ENCODE data around the gene NIF3L1. TPM values are rescaled to one million over a fixed set of nuclear protein-coding genes. Genes with fewer than 3 reads are reported as not detected.

NIF3L1 gene
- total and polyA plus RNA-seq, 2 of the 13 experiments (the other 11 are each of a cell fraction or from before 2014, with no cell fraction given) = 67.9 to 75.2 TPM

DNA sequence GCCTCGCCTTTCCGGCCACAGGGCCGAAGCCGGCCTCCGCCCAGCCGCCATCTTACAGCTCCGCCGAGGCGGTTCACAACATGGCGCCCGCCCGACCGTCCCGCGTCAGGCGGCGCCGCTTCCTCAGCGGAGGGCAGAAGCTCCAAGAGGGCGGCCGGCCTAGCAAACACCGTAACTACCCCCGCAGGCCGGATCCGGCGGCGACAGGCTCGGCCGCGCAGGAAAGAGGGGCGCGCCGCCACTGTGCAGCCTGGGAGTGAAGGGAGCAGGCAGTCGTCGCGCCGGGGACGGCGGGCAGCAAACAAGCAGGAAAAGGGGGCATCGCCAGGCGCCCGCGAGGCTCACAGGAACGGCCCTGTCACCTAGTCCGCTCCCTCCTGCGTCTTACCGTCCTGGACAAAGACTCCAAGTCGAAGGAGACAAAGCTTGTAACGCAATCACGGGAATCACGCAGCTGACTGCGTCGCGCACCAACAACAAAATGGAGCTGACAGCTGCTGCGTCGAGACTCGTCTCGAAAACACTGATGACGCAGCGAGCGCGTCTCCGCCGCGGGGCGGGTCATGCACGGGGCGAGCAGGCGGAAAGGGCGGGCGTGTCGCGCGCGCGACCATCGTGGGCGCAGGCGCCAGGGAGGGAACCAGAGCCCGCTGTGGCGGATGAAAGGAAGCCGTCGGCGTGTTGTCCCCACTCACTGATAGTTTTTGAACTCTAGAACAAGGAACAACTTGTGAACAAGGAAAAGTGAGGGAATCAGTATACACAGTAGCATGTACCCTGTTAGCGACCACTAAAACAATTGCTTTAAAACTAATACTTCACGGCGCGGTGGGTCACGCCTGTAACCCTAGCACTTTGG is 24.8 kb upstream of the NIF3L1 start, which contains the start of gene CLK1 (continued):
- TF ChIP-seq, protein P1, sequence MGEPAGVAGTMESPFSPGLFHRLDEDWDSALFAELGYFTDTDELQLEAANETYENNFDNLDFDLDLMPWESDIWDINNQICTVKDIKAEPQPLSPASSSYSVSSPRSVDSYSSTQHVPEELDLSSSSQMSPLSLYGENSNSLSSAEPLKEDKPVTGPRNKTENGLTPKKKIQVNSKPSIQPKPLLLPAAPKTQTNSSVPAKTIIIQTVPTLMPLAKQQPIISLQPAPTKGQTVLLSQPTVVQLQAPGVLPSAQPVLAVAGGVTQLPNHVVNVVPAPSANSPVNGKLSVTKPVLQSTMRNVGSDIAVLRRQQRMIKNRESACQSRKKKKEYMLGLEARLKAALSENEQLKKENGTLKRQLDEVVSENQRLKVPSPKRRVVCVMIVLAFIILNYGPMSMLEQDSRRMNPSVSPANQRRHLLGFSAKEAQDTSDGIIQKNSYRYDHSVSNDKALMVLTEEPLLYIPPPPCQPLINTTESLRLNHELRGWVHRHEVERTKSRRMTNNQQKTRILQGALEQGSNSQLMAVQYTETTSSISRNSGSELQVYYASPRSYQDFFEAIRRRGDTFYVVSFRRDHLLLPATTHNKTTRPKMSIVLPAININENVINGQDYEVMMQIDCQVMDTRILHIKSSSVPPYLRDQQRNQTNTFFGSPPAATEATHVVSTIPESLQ (CRISPR knock-in tag; conservative IDR thresholded peaks at IDR 0.05) = 0 out of 2 replicates have a peak, but pooled peaks have one; percentile 91
- TF ChIP-seq ZNF224 (CRISPR knock-in tag; IDR thresholded peaks at IDR 0.05) = peak; percentile 82
- peak; percentile 95 for TF ChIP-seq ZNF230 (CRISPR knock-in tag; IDR thresholded peaks at IDR 0.05)
- peak; percentile 87; the same call in 1 of the 2 replicates for TF ChIP-seq ZNF180 (CRISPR knock-in tag; IDR thresholded peaks at IDR 0.05; ENCODE audit: borderline replicate concordance, low read depth)
- no peak for TF ChIP-seq RAD51 (IDR thresholded peaks at IDR 0.05; ENCODE audit: borderline replicate concordance)
- TF ChIP-seq, protein P2, sequence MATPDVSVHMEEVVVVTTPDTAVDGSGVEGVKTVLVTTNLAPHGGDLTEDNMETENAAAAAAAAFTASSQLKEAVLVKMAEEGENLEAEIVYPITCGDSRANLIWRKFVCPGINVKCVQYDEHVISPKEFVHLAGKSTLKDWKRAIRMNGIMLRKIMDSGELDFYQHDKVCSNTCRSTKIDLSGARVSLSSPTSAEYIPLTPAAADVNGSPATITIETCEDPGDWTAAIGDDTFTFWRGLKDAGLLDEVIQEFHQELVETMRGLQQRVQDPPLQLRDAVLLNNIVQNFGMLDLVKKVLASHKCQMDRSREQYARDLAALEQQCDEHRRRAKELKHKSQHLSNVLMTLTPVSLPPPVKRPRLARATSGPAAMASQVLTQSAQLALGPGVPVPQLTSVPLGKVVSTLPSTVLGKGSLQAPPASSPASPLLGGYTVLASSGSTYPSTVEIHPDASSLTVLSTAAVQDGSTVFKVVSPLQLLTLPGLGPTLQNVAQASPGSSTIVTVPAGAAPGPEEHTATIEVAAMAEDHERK (CRISPR knock-in tag; IDR thresholded peaks at IDR 0.05; ENCODE audit: low read depth) = peak; percentile 71
- TF ChIP-seq ATF7 (IDR thresholded peaks at IDR 0.05) = no peak
- peak; percentile 87 for TF ChIP-seq ATF7 (CRISPR knock-in tag; IDR thresholded peaks at IDR 0.05)
- peak; percentile 95 for TF ChIP-seq ZNF350 (CRISPR knock-in tag; IDR thresholded peaks at IDR 0.05; ENCODE audit: borderline replicate concordance, low read depth)
- TF ChIP-seq ZNF543 (CRISPR knock-in tag; IDR thresholded peaks at IDR 0.05) = peak; percentile 97
- peak; percentile 94 for TF ChIP-seq ZNF546 (CRISPR knock-in tag; conservative IDR thresholded peaks at IDR 0.05)
- peak; percentile 97 for TF ChIP-seq ZSCAN20 (CRISPR knock-in tag; IDR thresholded peaks at IDR 0.05; ENCODE audit: borderline replicate concordance)
- TF ChIP-seq ZNF605 (CRISPR knock-in tag; IDR thresholded peaks at IDR 0.05) = peak; percentile 96
- no peak for TF ChIP-seq ZNF282 (IDR thresholded peaks at IDR 0.05; ENCODE audit: partially characterized antibody)
- peak; percentile 90; the same call in 1 of the 2 replicates for TF ChIP-seq ZNF354B (CRISPR knock-in tag; IDR thresholded peaks at IDR 0.05)
- peak; percentile 91 for TF ChIP-seq ARNTL (CRISPR knock-in tag; IDR thresholded peaks at IDR 0.05)
- TF ChIP-seq ZNF75D (CRISPR knock-in tag; IDR thresholded peaks at IDR 0.05; ENCODE audit: borderline replicate concordance) = no peak
- TF ChIP-seq RXRA (CRISPR knock-in tag; IDR thresholded peaks at IDR 0.05) = peak; percentile 96
- peak; percentile 98 for TF ChIP-seq IRF2 (CRISPR knock-in tag; IDR thresholded peaks at IDR 0.05)
- TF ChIP-seq ZNF3 (CRISPR knock-in tag; IDR thresholded peaks at IDR 0.05) = no peak
- TF ChIP-seq TBP (CRISPR knock-in tag; IDR thresholded peaks at IDR 0.05) = peak; percentile 87; the same call in 1 of the 2 replicates
- peak; percentile 85; the same call in 2 of the 3 replicates for TF ChIP-seq MXI1 (IDR thresholded peaks at IDR 0.05; ENCODE audit: borderline replicate concordance, low read depth, low read length)
